ENCODE results near the gene MED26. TPM values are rescaled to one million over a fixed set of nuclear protein-coding genes. Genes with fewer than 3 reads are reported as not detected.

MED26 gene
- total and polyA plus RNA-seq, 2 of the 8 experiments (the other 6 are each of a cell fraction or from before 2014, with no cell fraction given): 5.3 to 10.7 TPM

DNA sequence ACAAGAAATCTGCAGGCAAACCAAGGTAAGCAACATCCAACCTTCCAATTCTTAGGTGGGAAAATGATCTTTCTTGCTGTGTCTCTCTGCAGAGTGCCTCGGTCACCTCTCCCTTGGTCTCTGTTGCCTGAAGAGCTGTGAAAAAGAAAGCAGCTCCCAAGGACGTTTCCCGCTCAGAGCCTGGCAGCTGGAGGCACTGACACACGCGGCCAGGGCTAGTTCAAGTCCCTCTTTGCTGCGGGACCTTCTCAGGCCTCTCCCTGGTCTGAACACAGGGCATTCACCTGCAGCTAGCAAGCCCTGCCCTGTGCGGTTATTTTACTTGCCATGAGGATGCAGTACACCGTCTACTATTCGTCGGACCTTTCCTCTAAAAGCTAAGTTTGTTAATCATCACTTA is 3.8 kb downstream of the MED26 start:
- H3K36me3 ChIP-seq (ENCODE audit: control insufficient read depth in 2 of 4, insufficient read depth in 4 of 4, low read length in 3 of 4): peaks cover 0 to 5% (median 0%) of the 10 kb centered on the region in 4 experiments; a peak in 5 of 8 replicates
- H3K4me3 ChIP-seq (ENCODE audit: extremely low read depth in 1 of 4, insufficient read depth in 2 of 4, low read depth in 3 of 4, low read length in 4 of 4): no peak overlapping the region
- H3K27ac ChIP-seq (ENCODE audit: low read depth, low read length): no peak overlapping the region
- ChIA-PET CTCF (ENCODE audit: partially characterized antibody) (interaction anchor here (0.7 to 1.7 kb wide), 3 partner anchors 44 to 54 kb away, joined by 3 read pairs; no protein-coding TSS in a partner anchor), POLR2A (ENCODE audit: partially characterized antibody) (interaction anchor here (0.8 to 1.6 kb wide), 8 partner anchors 10 to 49 kb away, joined by 3 to 6 read pairs (median 4); partner anchors contain the start of gene TMEM38A)
- H3K23ac ChIP-seq (ENCODE audit: insufficient read length): no peak overlapping the region
- H2BK120ac ChIP-seq (replicated peaks; ENCODE audit: low read depth, low read length): no peak overlapping the region
- peaks cover 25 to 84% of the 10 kb centered on the region in 2 experiments for H3K79me2 ChIP-seq (ENCODE audit: control insufficient read depth in 1 of 2, insufficient read depth in 2 of 2, low read length in 2 of 2)
- no peak overlapping the region for H3K18ac ChIP-seq (ENCODE audit: extremely low read depth, low read length)
- no peak overlapping the region for H3K14ac ChIP-seq (ENCODE audit: insufficient read length)
- H2BK20ac ChIP-seq (ENCODE audit: low read length): no peak overlapping the region
- H3K56ac ChIP-seq (replicated peaks; ENCODE audit: insufficient read length, low read depth, low read length): no peak overlapping the region
- H3K4me2 ChIP-seq (ENCODE audit: insufficient read depth in 1 of 2, low read depth in 2 of 2, low read length in 2 of 2): no peak overlapping the region; a peak in 1 of 4 replicates
- no peak overlapping the region; the same call in 1 of the 2 replicates for H2BK12ac ChIP-seq (ENCODE audit: low read depth, low read length)
- H3K27me3 ChIP-seq (replicated peaks in 1 of 4; ENCODE audit: control insufficient read depth in 3 of 4, extremely low read depth in 1 of 4, insufficient read depth in 3 of 4, low read length in 3 of 4): no peaks in the 10 kb centered on the region
- no peak overlapping the region for H4K5ac ChIP-seq (ENCODE audit: insufficient read length, low read depth, low read length)
- H2BK5ac ChIP-seq (ENCODE audit: low read depth, low read length): no peak overlapping the region
- no peak overlapping the region for H4K8ac ChIP-seq (ENCODE audit: extremely low read depth, insufficient read depth, low read length)
- no peak for DNase-seq (ENCODE audit: low read depth in 1 of 2, low spot score in 2 of 2)
- no peak overlapping the region for H2BK15ac ChIP-seq (ENCODE audit: low read length)
- H2AK5ac ChIP-seq (ENCODE audit: low read depth, low read length): no peak overlapping the region
- H4K20me1 ChIP-seq (replicated peaks in 1 of 2; ENCODE audit: control insufficient read depth in 1 of 2, insufficient read depth in 2 of 2, low read length in 2 of 2): peaks cover 25 to 55% of the 10 kb centered on the region in 2 experiments
- 92% methylated on average over 10 of the region's 10 CpGs; no CpG with 5 or more reads in 1 of the 2 experiments for WGBS, 2 experiments (ENCODE audit: extremely low coverage in 1 of 2, insufficient coverage in 1 of 2, insufficient read length in 1 of 2, insufficient replicate concordance in 2 of 2, low coverage in 1 of 2, low lambda C conversion rate in 2 of 2, missing lambda C conversion rate in 1 of 2)
- no peak for FAIRE-seq
- H3K79me1 ChIP-seq (ENCODE audit: low read depth, low read length): peaks cover 46% of the 10 kb centered on the region
- no peaks in the 10 kb centered on the region for H3K9me3 ChIP-seq (ENCODE audit: insufficient read depth in 2 of 2, low read depth in 1 of 2, low read length in 1 of 2)
- peaks cover 0 to 7% (median 2%) of the 10 kb centered on the region in 4 experiments; a peak in 6 of 7 replicates for H3K4me1 ChIP-seq (replicated peaks in 1 of 4; ENCODE audit: control insufficient read depth in 3 of 4, insufficient read depth in 4 of 4, low read length in 3 of 4)
- H3K4ac ChIP-seq (replicated peaks; ENCODE audit: insufficient read length, low read depth, low read length): no peak overlapping the region
- peaks cover 10% of the 10 kb centered on the region; the same call in 1 of the 2 replicates for H3K23me2 ChIP-seq (ENCODE audit: low read depth, low read length)
- no peak overlapping the region; a peak in 1 of 7 replicates for H3K9ac ChIP-seq (replicated peaks in 1 of 4; ENCODE audit: extremely low read depth in 1 of 4, low read depth in 3 of 4, low read length in 3 of 4)
- no peak overlapping the region for H4K91ac ChIP-seq (replicated peaks; ENCODE audit: insufficient read length, low read length)
- TF ChIP-seq CBX5 (IDR thresholded peaks at IDR 0.05; ENCODE audit: low read depth, low read length) (no peak), SP1 (IDR thresholded peaks at IDR 0.05; ENCODE audit: low read depth, low read length) (no peak), SUZ12 (IDR thresholded peaks at IDR 0.05; ENCODE audit: low read length) (no peak), PHF8 (conservative IDR thresholded peaks at IDR 0.05; ENCODE audit: low read depth, low read length) (no peak), CHD1 (IDR thresholded peaks at IDR 0.05; ENCODE audit: low read depth, low read length) (no peak), EP300 (IDR thresholded peaks at IDR 0.05; ENCODE audit: borderline replicate concordance in 1 of 2, low read depth in 2 of 2, low read length in 2 of 2) (no peak), SAP30 (IDR thresholded peaks at IDR 0.05; ENCODE audit: insufficient read depth, insufficient replicate concordance, low read length) (no peak)
- TF ChIP-seq, protein P1, sequence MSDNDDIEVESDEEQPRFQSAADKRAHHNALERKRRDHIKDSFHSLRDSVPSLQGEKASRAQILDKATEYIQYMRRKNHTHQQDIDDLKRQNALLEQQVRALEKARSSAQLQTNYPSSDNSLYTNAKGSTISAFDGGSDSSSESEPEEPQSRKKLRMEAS (IDR thresholded peaks at IDR 0.05): no peak
- H2AFZ ChIP-seq (ENCODE audit: low read length): no peak overlapping the region

Measured in H1 (cell line).